K562 (cell line): ENCODE measurements around the gene PNKD. TPM values are rescaled to one million over a fixed set of nuclear protein-coding genes. Genes with fewer than 3 reads are reported as not detected.

Experiments
- ATAC-seq: fragments of 200-7000 bp; cut with Tn5 transposase; 3 replicates; pipeline ENCODE4 v1.9.1; 2020; ENCODE audit warnings: moderate library complexity
- BruUV-seq: library from RNA; stranded (reverse); fragments of 400-500 nt; replicated peaks from 2 replicates; lab custom pipeline; 2021; lab: Mats Ljungman, UMichigan
- CTCF ChIA-PET: fragments of 300-600 bp; formaldehyde crosslinking; extraction: SDS; loops from one replicate; lab custom pipeline; 2021; ENCODE audit warnings: low intra/inter-chr PET ratio; lab: Yijun Ruan, JAX
- POLR2A ChIA-PET: fragments of 300-600, 350-650 bp; sonication (Branson Sonifier 250); formaldehyde crosslinking; extraction: SDS; loops from one replicate; lab custom pipeline; 2021; ENCODE audit warnings: antibody characterized with exemption, inconsistent platforms; lab: Yijun Ruan, JAX
- DNase-seq, 4 experiments: peaks; one replicate each; pipeline versions ENCODE4 v3.0.0 to v3.0.0-alpha.2; 2011 to 2018; ENCODE audit warnings: low spot score in 3 of 4, mixed read lengths in 3 of 4; ENCODE audit errors: extremely low read depth in 1 of 4
- FAIRE-seq: peaks from 2 replicates; lab custom pipeline; 2011; peaks lifted over from hg19 to GRCh38; lab: Jason Lieb, UNC
- H2AFZ ChIP-seq: 2 replicates; pipeline ENCODE4 v1.6.0; 2011; ENCODE audit warnings: low read depth, low read length, control low read depth, inconsistent platforms
- H3K27ac ChIP-seq: fragments of 200-600 bp; 3 replicates; pipeline ENCODE4 v1.8.0; 2011; ENCODE audit warnings: low read depth, mild to moderate bottlenecking, control low read depth, inconsistent platforms, low read length, moderate library complexity, mixed read lengths; ENCODE audit errors: extremely low read depth
- H3K27me3 ChIP-seq, 2 experiments: fragments of 300-600 bp in 1 of 2; 2 replicates in 1 of 2; 3 replicates in 1 of 2; pipeline versions ENCODE4 v1.6.0 to v1.8.0; 2011; ENCODE audit warnings: inconsistent platforms in 2 of 2, low read length in 2 of 2, mild to moderate bottlenecking in 1 of 2, mixed read lengths in 1 of 2, moderate library complexity in 1 of 2; ENCODE audit not compliant: control insufficient read depth in 2 of 2, insufficient read depth in 2 of 2
- H3K36me3 ChIP-seq: fragments of 300-600 bp; 3 replicates; pipeline ENCODE4 v1.8.0; 2011; ENCODE audit warnings: mild to moderate bottlenecking, low read length, inconsistent platforms; ENCODE audit not compliant: control insufficient read depth, insufficient read depth
- H3K4me1 ChIP-seq, 2 experiments: fragments of 200-600 bp in 1 of 2; replicated peaks in 1 of 2; 2 replicates in 1 of 2; 3 replicates in 1 of 2; pipeline versions ENCODE4 v1.5.1 to v1.8.0; 2011; ENCODE audit warnings: inconsistent platforms in 2 of 2, low read length in 2 of 2, mild to moderate bottlenecking in 1 of 2, mixed read lengths in 1 of 2, moderate library complexity in 1 of 2; ENCODE audit not compliant: control insufficient read depth in 2 of 2, insufficient read depth in 2 of 2
- H3K4me2 ChIP-seq: 2 replicates; pipeline ENCODE4 v1.6.1; 2011; ENCODE audit warnings: low read length, control low read depth, inconsistent platforms, mixed read lengths; ENCODE audit not compliant: insufficient read depth
- H3K4me3 ChIP-seq: fragments of 200-600 bp; sonication (generic), shearing (Covaris generic); 2 replicates; pipeline ENCODE4 v1.5.1; 2016; ENCODE audit warnings: control low read depth, inconsistent platforms
- H3K79me2 ChIP-seq: fragments of 200-600 bp; 3 replicates; pipeline ENCODE4 v1.8.0; 2011; ENCODE audit warnings: low read length, inconsistent platforms; ENCODE audit not compliant: control insufficient read depth, insufficient read depth
- H3K9ac ChIP-seq, 2 experiments: 2 replicates each; pipeline versions ENCODE4 v1.6.0 to v1.6.1; 2011; ENCODE audit warnings: low read depth in 2 of 2, low read length in 2 of 2, control low read depth in 1 of 2, inconsistent platforms in 1 of 2, mild to moderate bottlenecking in 1 of 2, mixed read lengths in 1 of 2; ENCODE audit not compliant: insufficient read depth in 1 of 2
- H3K9me1 ChIP-seq: one replicate; pipeline ENCODE4 v1.6.0; 2011; ENCODE audit warnings: inconsistent platforms, mild to moderate bottlenecking, low read length, moderate library complexity; ENCODE audit not compliant: control insufficient read depth, insufficient read depth
- H3K9me3 ChIP-seq: replicated peaks from 2 replicates; pipeline ENCODE4 v1.5.1; 2011; ENCODE audit warnings: low read depth, low read length, inconsistent platforms; ENCODE audit not compliant: control insufficient read depth, insufficient read depth
- H4K20me1 ChIP-seq: replicated peaks from 2 replicates; pipeline ENCODE4 v1.6.1; 2011; ENCODE audit warnings: low read length, inconsistent platforms, mixed read lengths; ENCODE audit not compliant: control insufficient read depth, insufficient read depth
- ARID3B ChIP-seq: fragments of 250-450 bp; sonication (Bioruptor Pico); IDR thresholded peaks from 2 replicates; pipeline ENCODE4 v1.4.0; 2020; ENCODE audit warnings: borderline replicate concordance
- HDAC3 ChIP-seq: fragments of 450-650 bp; IDR thresholded peaks from 2 replicates; pipeline ENCODE4 v1.6.1; 2018; ENCODE audit warnings: borderline replicate concordance, mild to moderate bottlenecking, moderate library complexity; ENCODE audit not compliant: partially characterized antibody
- HDAC6 ChIP-seq: IDR thresholded peaks from 2 replicates; pipeline ENCODE4 v1.6.1; 2012; ENCODE audit warnings: low read depth, mild to moderate bottlenecking, control low read depth, inconsistent platforms, low read length, moderate library complexity
- HIVEP1 ChIP-seq: fragments of 250-450 bp; sonication (Bioruptor Pico); IDR thresholded peaks from 2 replicates; pipeline ENCODE4 v1.4.0; 2020; ENCODE audit warnings: mild to moderate bottlenecking
- L3MBTL2 ChIP-seq: fragments of 450-650 bp; IDR thresholded peaks from 2 replicates; pipeline ENCODE4 v1.6.1; 2016; ENCODE audit warnings: mild to moderate bottlenecking, moderate library complexity
- SREBF1 ChIP-seq: fragments of 150-350 bp; IDR thresholded peaks from 2 replicates; pipeline ENCODE4 v1.6.1; 2014; ENCODE audit warnings: antibody characterized with exemption, low read depth, low read length, borderline replicate concordance
- TAF7 ChIP-seq: fragments of 450-650 bp; IDR thresholded peaks from 2 replicates; pipeline ENCODE4 v1.6.1; 2016; ENCODE audit warnings: missing genetic modification characterization, missing compliant biosample characterization
- TEAD1 ChIP-seq, 2 experiments: fragments of 450-650 bp in 1 of 2; sonication (generic) in 1 of 2; formaldehyde crosslinking; IDR thresholded peaks; 2 replicates each; pipeline versions ENCODE4 v1.4.0 to v1.8.0; 2020 to 2022; ENCODE audit warnings: mild to moderate bottlenecking in 2 of 2, missing genetic modification reagents in 1 of 2
- ZKSCAN8 ChIP-seq: fragments of 200-800 bp; sonication (Bioruptor generic); IDR thresholded peaks from 2 replicates; pipeline ENCODE4 v1.6.1; 2016; ENCODE audit warnings: missing genetic modification characterization, missing compliant biosample characterization
- ZNF197 ChIP-seq: fragments of 200-800 bp; sonication (Bioruptor generic); IDR thresholded peaks from 2 replicates; pipeline ENCODE4 v1.6.1; 2016; ENCODE audit warnings: low read depth, missing genetic modification characterization, missing compliant biosample characterization
- ZNF263 ChIP-seq: sonication (generic); formaldehyde crosslinking; IDR thresholded peaks from 2 replicates; pipeline ENCODE4 v1.8.0; 2022; ENCODE audit warnings: mild to moderate bottlenecking, missing genetic modification reagents, borderline replicate concordance
- ZNF785 ChIP-seq: fragments of 250-450 bp; sonication (Bioruptor Pico); IDR thresholded peaks from 2 replicates; pipeline ENCODE4 v1.4.0; 2020; ENCODE audit warnings: mild to moderate bottlenecking
- WGBS: fragments of 100-300 bp; shearing (Covaris generic); methylation state at CpG from one replicate; pipeline ENCODE4 v1.1.6; 2016; ENCODE audit warnings: low coverage, mixed read lengths; ENCODE audit not compliant: insufficient coverage; ENCODE audit errors: missing lambda C conversion rate; 5-methylcytosine and 5-hydroxymethylcytosine counted together
- in situ Hi-C: fragments of 300-500 bp; cut with MboI; formaldehyde crosslinking; loops from 4 replicates; pipeline ENCODE4 v1.15.0; 2018; ENCODE audit warnings: inconsistent platforms, mixed read lengths
- intact Hi-C: fragments of 100-400 bp; cut with micrococcal nuclease; formaldehyde crosslinking; loops from 2 replicates; pipeline ENCODE4 v1.14.2; 2022
- polyA plus RNA-seq, 8 experiments: library from polyadenylated mRNA; depleted of rRNA in 4 of 8; stranded (reverse) in 5 of 8; unstranded in 3 of 8; fragments of >200 nt; fragmentation: Nextera tagmentation in 2 of 8; fragmentation: Illumina TruSeq in 1 of 8; extraction: Ambion mirVana in 2 of 8; extraction: Trizol in 1 of 8; gene quantifications; 2 replicates each; pipeline versions ENCODE4 v1.2.1 to v1.2.3, GENCODE V29; 2011 to 2014; ENCODE audit warnings: inconsistent platforms in 1 of 8, missing spikeins in 1 of 8
- total RNA-seq, 7 experiments: library from RNA; depleted of rRNA in 6 of 7; stranded (reverse); fragments of >200 nt in 6 of 7; fragmentation: Illumina TruSeq in 2 of 7; extraction: Trizol in 2 of 7; gene quantifications; 2 replicates each; pipeline versions ENCODE4 v1.2.1 to v1.2.3, GENCODE V29; 2011 to 2021; ENCODE audit warnings: low replicate concordance in 1 of 7
- TF ChIP-seq, protein P1 (sequence below): sonication (generic); formaldehyde crosslinking; IDR thresholded peaks from 2 replicates; pipeline ENCODE4 v1.8.1; 2023; ENCODE audit warnings: mild to moderate bottlenecking, missing genetic modification reagents
- TF ChIP-seq, protein P2 (sequence below): fragments of 450-650 bp; formaldehyde crosslinking; conservative IDR thresholded peaks from 2 replicates; pipeline ENCODE4 v1.4.0; 2022; ENCODE audit warnings: mild to moderate bottlenecking, missing genetic modification characterization

Gene PNKD
- total and polyA plus RNA-seq, 9 of the 15 experiments (the other 6 are each of a cell fraction or from before 2014, with no cell fraction given) = 26.0 to 105 (median 60.1) TPM

DNA sequence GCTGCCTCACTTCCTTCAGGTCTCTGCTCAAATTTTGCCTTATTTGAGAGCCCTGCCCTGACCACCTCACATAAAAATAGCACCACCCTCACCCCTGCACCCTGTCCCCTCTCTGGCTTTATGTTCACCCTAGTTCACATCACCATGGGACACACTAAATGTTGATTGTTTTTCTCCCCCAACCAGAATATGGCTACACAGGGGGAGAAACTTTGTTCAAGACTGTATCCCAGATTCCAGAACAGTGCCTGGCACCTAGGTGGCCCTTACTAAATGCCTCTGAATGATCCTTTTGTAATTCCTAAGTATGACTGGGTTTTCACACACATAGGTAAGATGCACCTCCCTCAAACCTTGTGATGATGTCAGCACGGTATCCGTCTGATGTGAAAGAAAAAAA is 58.0 kb downstream of the PNKD start (continued):
- TF ChIP-seq HDAC3 = no peak
- no peak for TF ChIP-seq L3MBTL2
- no peak for TF ChIP-seq ZKSCAN8 (CRISPR knock-in tag)
- TF ChIP-seq ZNF785 (CRISPR knock-in tag) = no peak
- TF ChIP-seq, all 486 proteins: peak for 0

DNA sequence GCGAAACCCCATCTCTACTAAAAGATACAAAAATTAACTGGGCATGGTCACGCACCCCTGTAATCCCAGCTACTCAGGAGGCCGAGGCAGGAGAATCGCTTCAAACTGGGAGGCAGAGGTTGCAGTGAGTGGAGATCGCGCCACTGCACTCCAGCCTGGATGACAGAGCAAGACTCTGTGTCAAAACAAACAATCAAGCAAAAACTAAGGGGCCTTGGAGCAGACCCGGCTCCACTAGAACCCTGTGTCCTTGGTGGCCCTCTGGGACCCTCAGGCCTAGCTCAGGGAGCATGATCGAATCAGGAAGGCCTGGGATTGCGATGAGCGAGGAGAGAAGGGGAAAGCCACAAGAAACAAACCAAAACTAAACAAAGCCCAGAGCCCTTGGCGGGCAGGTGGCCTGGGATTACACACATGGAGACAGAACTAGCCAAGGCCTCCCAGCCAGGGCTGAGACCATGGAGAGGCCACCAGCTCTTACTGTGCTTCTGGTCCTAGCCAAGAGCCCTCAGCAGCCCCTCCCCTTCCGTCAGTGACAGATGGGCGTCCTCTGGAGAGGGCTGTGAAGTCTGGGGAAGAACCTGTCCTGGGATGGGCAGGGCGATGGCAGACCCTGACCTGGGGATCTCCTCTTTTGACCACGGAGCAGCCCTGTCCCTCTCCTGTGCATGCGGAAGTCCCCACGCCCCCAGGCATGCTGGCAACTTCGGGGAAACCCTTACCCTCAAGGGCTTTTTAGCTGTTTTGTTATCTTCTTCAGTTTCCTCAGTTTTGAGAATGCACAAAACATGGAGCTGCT is 58.9 kb downstream of the PNKD start:
- Histone ChIP-seq H3K9me3 (no peaks in the 10 kb centered on the region), H3K4me3 (no peak overlapping the region), H3K36me3 (0 out of 3 replicates have a peak, but pooled peaks cover 2% of the 10 kb centered on the region), H4K20me1 (no peaks in the 10 kb centered on the region), H3K27ac (peak overlapping the region; percentile 32; the same call in 2 of the 3 replicates), H3K4me2 (no peak overlapping the region), H3K27me3 (no peaks in the 10 kb centered on the region), H3K4me1 (peaks cover 35 to 52% of the 10 kb centered on the region in 2 experiments), H3K9me1 (no peaks in the 10 kb centered on the region), H3K9ac (peak overlapping the region in 1 of 2 experiments; percentile 82; a peak in 2 of 4 replicates)
- in situ Hi-C loops (no loop called here), intact Hi-C loops (no loop called here)
- no peak for FAIRE-seq
- DNase-seq = no peak
- no peak for ATAC-seq
- BruUV-seq = no TSS peak
- TF ChIP-seq, protein P1, sequence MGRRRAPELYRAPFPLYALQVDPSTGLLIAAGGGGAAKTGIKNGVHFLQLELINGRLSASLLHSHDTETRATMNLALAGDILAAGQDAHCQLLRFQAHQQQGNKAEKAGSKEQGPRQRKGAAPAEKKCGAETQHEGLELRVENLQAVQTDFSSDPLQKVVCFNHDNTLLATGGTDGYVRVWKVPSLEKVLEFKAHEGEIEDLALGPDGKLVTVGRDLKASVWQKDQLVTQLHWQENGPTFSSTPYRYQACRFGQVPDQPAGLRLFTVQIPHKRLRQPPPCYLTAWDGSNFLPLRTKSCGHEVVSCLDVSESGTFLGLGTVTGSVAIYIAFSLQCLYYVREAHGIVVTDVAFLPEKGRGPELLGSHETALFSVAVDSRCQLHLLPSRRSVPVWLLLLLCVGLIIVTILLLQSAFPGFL (CRISPR knock-in tag) = no peak
- TF ChIP-seq ZNF263 (CRISPR knock-in tag) (no peak), ZNF197 (CRISPR knock-in tag) (no peak), TEAD1 (CRISPR knock-in tag; IDR thresholded peaks at IDR 0.05) (no peak), HIVEP1 (no peak), ARID3B (CRISPR knock-in tag) (no peak), TAF7 (no peak), HDAC6 (no peak), SREBF1 (no peak)
- TF ChIP-seq, protein P2, sequence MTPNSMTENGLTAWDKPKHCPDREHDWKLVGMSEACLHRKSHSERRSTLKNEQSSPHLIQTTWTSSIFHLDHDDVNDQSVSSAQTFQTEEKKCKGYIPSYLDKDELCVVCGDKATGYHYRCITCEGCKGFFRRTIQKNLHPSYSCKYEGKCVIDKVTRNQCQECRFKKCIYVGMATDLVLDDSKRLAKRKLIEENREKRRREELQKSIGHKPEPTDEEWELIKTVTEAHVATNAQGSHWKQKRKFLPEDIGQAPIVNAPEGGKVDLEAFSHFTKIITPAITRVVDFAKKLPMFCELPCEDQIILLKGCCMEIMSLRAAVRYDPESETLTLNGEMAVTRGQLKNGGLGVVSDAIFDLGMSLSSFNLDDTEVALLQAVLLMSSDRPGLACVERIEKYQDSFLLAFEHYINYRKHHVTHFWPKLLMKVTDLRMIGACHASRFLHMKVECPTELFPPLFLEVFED (CRISPR knock-in tag) = no peak
- TF ChIP-seq, all 486 proteins: peak for 0
- Histone ChIP-seq H2AFZ (no peak overlapping the region), H3K79me2 (peaks cover 43% of the 10 kb centered on the region)
- 83% methylated on average over 13 of the region's 18 CpGs for WGBS
- CTCF ChIA-PET = no interaction called here
- POLR2A ChIA-PET = interaction anchor here (1.0 kb wide), 1 partner anchor 9 kb away, joined by 3 read pairs; no protein-coding TSS in a partner anchor
